HG02623 (cell line): Measurements from ENCODE around the gene TIMMDC1.
A peak's percentile ranks its signal among the peaks of the same experiment; 100 is the strongest.

ENCODE experiments used
- ATAC-seq: cut with Tn5 transposase; IDR thresholded peaks from one replicate; pipeline ENCODE4 v1.9.1; 2021; ENCODE audit warnings: moderate library complexity; ENCODE audit not compliant: unreplicated experiment

Gene TIMMDC1

GRCh38 chr3:119498186-119499011, at the start of gene TIMMDC1:
TIMMDC1 (plus strand) TSS chr3:119498547; CDS start chr3:119498734, 187 bp downstream.
- ATAC-seq: peak; percentile 99

- no peak for ATAC-seq
Observed at GRCh38 chr3:119453822-119454221, 44.5 kb upstream of the TIMMDC1 start.

- no peak for ATAC-seq
Observed at GRCh38 chr3:119456469-119456868, 41.9 kb upstream of the TIMMDC1 start.

- ATAC-seq: no peak
Observed at GRCh38 chr3:119457246-119457645, 41.1 kb upstream of the TIMMDC1 start.

GRCh38 chr3:119463171-119464169, 34.9 kb upstream of the TIMMDC1 start, which contains the start of gene TMEM39A:
TMEM39A (minus strand) TSS chr3:119463615; CDS start chr3:119462074, 1,541 bp downstream.
- ATAC-seq: peak; percentile 88

GRCh38 chr3:119468041-119468440, 30.3 kb upstream of the TIMMDC1 start:
- ATAC-seq: no peak

- ATAC-seq: no peak
Observed at GRCh38 chr3:119469418-119470189, 28.7 kb upstream of the TIMMDC1 start.

- ATAC-seq: no peak
Observed at GRCh38 chr3:119470866-119471265, 27.5 kb upstream of the TIMMDC1 start.

- no peak for ATAC-seq
Observed at GRCh38 chr3:119481079-119481478, 17.3 kb upstream of the TIMMDC1 start.

- no peak for ATAC-seq
Observed at GRCh38 chr3:119483101-119483500, 15.2 kb upstream of the TIMMDC1 start.

- no peak for ATAC-seq
Observed at GRCh38 chr3:119485563-119485962, 12.8 kb upstream of the TIMMDC1 start.

GRCh38 chr3:119490153-119490552, 8.2 kb upstream of the TIMMDC1 start:
- ATAC-seq: no peak

GRCh38 chr3:119492128-119492527, 6.2 kb upstream of the TIMMDC1 start:
- no peak for ATAC-seq

GRCh38 chr3:119492810-119493209, 5.5 kb upstream of the TIMMDC1 start:
- ATAC-seq: no peak

- ATAC-seq: no peak
Observed at GRCh38 chr3:119494597-119494996, 3.8 kb upstream of the TIMMDC1 start.

GRCh38 chr3:119497820-119498185, 544 bp upstream of the TIMMDC1 start:
- ATAC-seq: no peak

GRCh38 chr3:119500265-119500664, 1.9 kb downstream of the TIMMDC1 start:
- no peak for ATAC-seq

GRCh38 chr3:119500901-119501300, 2.6 kb downstream of the TIMMDC1 start:
- no peak for ATAC-seq

GRCh38 chr3:119506631-119507030, 8.3 kb downstream of the TIMMDC1 start:
- no peak for ATAC-seq

GRCh38 chr3:119507404-119507803, 9.1 kb downstream of the TIMMDC1 start:
- ATAC-seq: no peak
